Measurements from ENCODE around the gene HBB.

DNA sequence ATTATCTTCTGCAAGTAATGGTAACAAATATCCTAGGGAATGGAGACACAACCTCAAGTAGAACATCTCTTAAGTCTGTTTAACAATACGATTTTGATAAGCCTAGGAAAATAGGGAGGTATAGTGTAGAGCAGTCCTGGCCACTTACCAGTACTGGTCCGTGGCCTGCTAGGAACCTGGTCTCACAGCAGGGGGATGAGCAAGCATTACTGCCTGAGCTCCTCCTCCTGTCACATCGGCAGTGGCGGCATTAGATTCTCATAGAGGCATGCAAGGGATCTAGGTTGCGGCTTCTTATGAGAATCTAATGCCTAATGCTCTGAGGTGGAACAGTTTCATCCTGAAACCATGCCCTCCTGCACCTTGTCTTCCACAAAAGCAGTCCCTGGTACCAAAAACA lies 30.8 kb downstream of the HBB start:
- TF ChIP-seq, protein P1, sequence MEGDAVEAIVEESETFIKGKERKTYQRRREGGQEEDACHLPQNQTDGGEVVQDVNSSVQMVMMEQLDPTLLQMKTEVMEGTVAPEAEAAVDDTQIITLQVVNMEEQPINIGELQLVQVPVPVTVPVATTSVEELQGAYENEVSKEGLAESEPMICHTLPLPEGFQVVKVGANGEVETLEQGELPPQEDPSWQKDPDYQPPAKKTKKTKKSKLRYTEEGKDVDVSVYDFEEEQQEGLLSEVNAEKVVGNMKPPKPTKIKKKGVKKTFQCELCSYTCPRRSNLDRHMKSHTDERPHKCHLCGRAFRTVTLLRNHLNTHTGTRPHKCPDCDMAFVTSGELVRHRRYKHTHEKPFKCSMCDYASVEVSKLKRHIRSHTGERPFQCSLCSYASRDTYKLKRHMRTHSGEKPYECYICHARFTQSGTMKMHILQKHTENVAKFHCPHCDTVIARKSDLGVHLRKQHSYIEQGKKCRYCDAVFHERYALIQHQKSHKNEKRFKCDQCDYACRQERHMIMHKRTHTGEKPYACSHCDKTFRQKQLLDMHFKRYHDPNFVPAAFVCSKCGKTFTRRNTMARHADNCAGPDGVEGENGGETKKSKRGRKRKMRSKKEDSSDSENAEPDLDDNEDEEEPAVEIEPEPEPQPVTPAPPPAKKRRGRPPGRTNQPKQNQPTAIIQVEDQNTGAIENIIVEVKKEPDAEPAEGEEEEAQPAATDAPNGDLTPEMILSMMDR (IDR thresholded peaks at IDR 0.05) = no peak
- no peak for TF ChIP-seq POLR2A (IDR thresholded peaks at IDR 0.05)

Data from upper lobe of left lung (tissue), 4 donors.